B cell (primary cell): ENCODE results near the gene LRRC49. TPM values are rescaled to one million over a fixed set of nuclear protein-coding genes. Genes with fewer than 3 reads are reported as not detected.

Source experiments
- ATAC-seq: fragments of 200-7000 bp; cut with Tn5 transposase; one replicate; pipeline ENCODE4 v1.10.0; 2021; ENCODE audit warnings: low read depth, mild to moderate bottlenecking, moderate number of reproducible peaks, moderate library complexity
- CTCF ChIA-PET: fragments of 350-600 bp; sonication (Branson Sonifier 250); formaldehyde crosslinking; loops from one replicate; lab custom pipeline; 2021; ENCODE audit warnings: antibody characterized with exemption, inconsistent platforms; lab: Charles Lee
- POLR2A ChIA-PET: fragments of 350-600 bp; sonication (Branson Sonifier 250); formaldehyde crosslinking; loops from one replicate; lab custom pipeline; 2021; ENCODE audit warnings: antibody characterized with exemption; lab: Charles Lee
- DNase-seq: peaks from one replicate; pipeline ENCODE4 v3.0.0; 2013
- H2AFZ ChIP-seq: 2 replicates; pipeline ENCODE4 v1.6.1; 2012; ENCODE audit warnings: mild to moderate bottlenecking, low read depth, low read length; ENCODE audit not compliant: insufficient read depth, poor library complexity, severe bottlenecking
- H3K27ac ChIP-seq, 2 donors: 1 replicate in 1 of 2; 2 replicates in 1 of 2; pipeline ENCODE4 v1.5.1; 2012 to 2013; ENCODE audit warnings: low read length in 2 of 2, mild to moderate bottlenecking in 2 of 2, moderate library complexity in 1 of 2
- H3K27me3 ChIP-seq, 4 experiments: fragments of 200-600 bp in 1 of 4; sonication (generic) in 1 of 4; replicated peaks in 1 of 4; 1 replicate in 2 of 4; 2 replicates in 2 of 4; pipeline versions ENCODE4 v1.6.1 to v1.7.0; 2013 to 2016; ENCODE audit warnings: low read length in 3 of 4, mild to moderate bottlenecking in 2 of 4, mixed read lengths in 1 of 4, moderate library complexity in 1 of 4; ENCODE audit not compliant: insufficient read depth in 4 of 4, control insufficient read depth in 3 of 4; ENCODE audit errors: control extremely low read depth in 1 of 4
- H3K36me3 ChIP-seq, 2 experiments: replicated peaks in 1 of 2; 1 replicate in 1 of 2; 2 replicates in 1 of 2; pipeline versions ENCODE4 v1.6.1 to v1.7.1; 2013; ENCODE audit warnings: low read length in 1 of 2; ENCODE audit not compliant: insufficient read depth in 2 of 2, control insufficient read depth in 1 of 2; ENCODE audit errors: control extremely low read depth in 1 of 2, extremely low read depth in 1 of 2
- H3K4me1 ChIP-seq, 2 donors: fragments of 200-600 bp in 1 of 2; sonication (generic) in 1 of 2; 1 replicate in 1 of 2; 2 replicates in 1 of 2; pipeline versions ENCODE4 v1.5.1 to v1.6.1; 2013 to 2017; ENCODE audit warnings: low read length in 2 of 2; ENCODE audit not compliant: control insufficient read depth in 2 of 2, insufficient read depth in 2 of 2
- H3K4me2 ChIP-seq: replicated peaks from 2 replicates; pipeline ENCODE3; 2012; ENCODE audit warnings: mild to moderate bottlenecking, low read depth, low read length; ENCODE audit not compliant: poor library complexity, severe bottlenecking
- H3K4me3 ChIP-seq, 5 experiments: fragments of 200-600 bp in 1 of 5; sonication (generic) in 1 of 5; 1 replicate in 3 of 5; 2 replicates in 2 of 5; pipeline versions ENCODE4 v1.5.1 to v1.7.0; 2011 to 2016; ENCODE audit warnings: low read length in 4 of 5, mild to moderate bottlenecking in 4 of 5, low read depth in 2 of 5, control low read depth in 1 of 5, moderate library complexity in 1 of 5; ENCODE audit not compliant: insufficient read depth in 1 of 5; ENCODE audit errors: control extremely low read depth in 1 of 5, extremely low read depth in 1 of 5
- H3K79me2 ChIP-seq: fragments of 200-600 bp; sonication (generic); one replicate; pipeline ENCODE4 v1.6.0; 2016; ENCODE audit warnings: low read length; ENCODE audit not compliant: control insufficient read depth, insufficient read depth
- H3K9ac ChIP-seq: fragments of 200-600 bp; sonication (generic); 2 replicates; pipeline ENCODE4 v1.6.1; 2017; ENCODE audit warnings: mild to moderate bottlenecking, low read length, moderate library complexity
- H3K9me3 ChIP-seq, 3 donors: one replicate each; pipeline versions ENCODE4 v1.6.1 to v1.7.1; 2013; ENCODE audit warnings: low read length in 2 of 3; ENCODE audit not compliant: control insufficient read depth in 2 of 3, insufficient read depth in 1 of 3; ENCODE audit errors: control extremely low read depth in 1 of 3
- H4K20me1 ChIP-seq: 2 replicates; pipeline ENCODE4 v1.6.0; 2012; ENCODE audit warnings: mild to moderate bottlenecking, low read length; ENCODE audit not compliant: insufficient read depth, control insufficient read depth, poor library complexity, severe bottlenecking
- H3K27ac Mint-ChIP-seq: one replicate; pipeline ENCODE4 v1.8.0; 2021; ENCODE audit warnings: mixed read lengths
- H3K27me3 Mint-ChIP-seq: one replicate; pipeline ENCODE4 v1.8.0; 2021; ENCODE audit warnings: mixed read lengths
- H3K4me1 Mint-ChIP-seq: one replicate; pipeline ENCODE4 v1.8.0; 2021; ENCODE audit warnings: mixed read lengths
- H3K4me3 Mint-ChIP-seq: one replicate; pipeline ENCODE4 v1.8.0; 2021; ENCODE audit warnings: mixed read lengths
- H3K9me3 Mint-ChIP-seq: one replicate; pipeline ENCODE4 v1.8.0; 2022; ENCODE audit warnings: mixed read lengths; ENCODE audit not compliant: insufficient read depth
- CTCF ChIP-seq: fragments of 200-600 bp; IDR thresholded peaks from one replicate; pipeline ENCODE4 v1.8.0; 2022; ENCODE audit warnings: antibody characterized with exemption, mild to moderate bottlenecking
- EZH2 ChIP-seq: IDR thresholded peaks from 2 replicates; pipeline ENCODE4 v1.6.1; 2012; ENCODE audit warnings: borderline replicate concordance, low read depth, mild to moderate bottlenecking, moderate library complexity, low read length; ENCODE audit not compliant: insufficient read depth, poor library complexity, severe bottlenecking
- WGBS: methylation state at CpG from one replicate; pipeline ENCODE4 v1.1.5; 2013; ENCODE audit warnings: missing lambda C conversion rate; ENCODE audit not compliant: insufficient coverage; 5-methylcytosine and 5-hydroxymethylcytosine counted together
- intact Hi-C: fragments of 100-400 bp; cut with micrococcal nuclease; formaldehyde crosslinking; loops from one replicate; pipeline ENCODE4 v1.10.0; 2022
- polyA plus RNA-seq: library from polyadenylated mRNA; depleted of rRNA; stranded (reverse); fragments of >200 nt; gene quantifications from 2 replicates; pipeline ENCODE4 v1.2.3, GENCODE V29; 2012
- total RNA-seq, 2 donors: library from RNA; stranded (reverse); fragments of 120-200 nt in 1 of 2; gene quantifications; 1 replicate in 1 of 2; 2 replicates in 1 of 2; pipeline versions ENCODE4 v1.2.3 to v1.2.4, GENCODE V29; 2013 to 2022

The LRRC49 gene
- total and polyA plus RNA-seq, 2 donors (not counting 1 experiment from before 2014, with no cell fraction given): 0.22 to 1.4 TPM

GRCh38 chr15:71005895-71006294 lies 113.3 kb downstream of the LRRC49 start:
- DNase-seq: no peak
- H3K36me3 ChIP-seq: no peaks in the 10 kb centered on the region
- H3K4me3 ChIP-seq: no peak overlapping the region
- Mint-ChIP-seq H3K9me3 (no peaks in the 10 kb centered on the region), H3K27me3 (peaks cover 13% of the 10 kb centered on the region), H3K4me1 (no peaks in the 10 kb centered on the region), H3K4me3 (no peak overlapping the region), H3K27ac (no peak overlapping the region)
- POLR2A ChIA-PET: no interaction called here
- WGBS: no CpG with 5 or more reads among the region's 1 CpG
- H3K4me2 ChIP-seq: no peak overlapping the region
- H3K9me3 ChIP-seq: peaks cover 0 to 4% (median 0%) of the 10 kb centered on the region in 3 donors
- H3K79me2 ChIP-seq: no peaks in the 10 kb centered on the region
- CTCF ChIA-PET: no interaction called here
- H2AFZ ChIP-seq: no peak overlapping the region
- no peak overlapping the region for H3K27ac ChIP-seq
- H3K27me3 ChIP-seq: no peaks in the 10 kb centered on the region
- no peaks in the 10 kb centered on the region for H4K20me1 ChIP-seq
- intact Hi-C loops: no loop called here
- no peak for TF ChIP-seq EZH2
- no peak overlapping the region for H3K9ac ChIP-seq
- no peaks in the 10 kb centered on the region for H3K4me1 ChIP-seq
- ATAC-seq: no peak

- ATAC-seq (no peak), DNase-seq (no peak)
- Mint-ChIP-seq H3K27ac (no peak overlapping the region), H3K9me3 (no peaks in the 10 kb centered on the region), H3K4me1 (no peaks in the 10 kb centered on the region), H3K4me3 (no peak overlapping the region), H3K27me3 (peaks cover 10% of the 10 kb centered on the region)
- TF ChIP-seq CTCF (no peak), EZH2 (no peak)
- no peak overlapping the region for H3K9ac ChIP-seq
- peaks cover 0 to 4% (median 0%) of the 10 kb centered on the region in 3 donors for H3K9me3 ChIP-seq
- ChIA-PET POLR2A (no interaction called here), CTCF (no interaction called here)
- H2AFZ ChIP-seq: no peak overlapping the region
- no CpG with 5 or more reads among the region's 2 CpGs for WGBS
- no peak overlapping the region for H3K27ac ChIP-seq
- no peaks in the 10 kb centered on the region for H3K4me1 ChIP-seq
- H4K20me1 ChIP-seq: no peaks in the 10 kb centered on the region
- no peak overlapping the region for H3K4me3 ChIP-seq
- H3K79me2 ChIP-seq: no peaks in the 10 kb centered on the region
- peaks cover 0 to 5% (median 0%) of the 10 kb centered on the region in 4 experiments for H3K27me3 ChIP-seq
- H3K4me2 ChIP-seq: no peak overlapping the region
- intact Hi-C loops: no loop called here
- no peaks in the 10 kb centered on the region for H3K36me3 ChIP-seq
Measured at GRCh38 chr15:71008250-71008870, 115.7 kb downstream of the LRRC49 start.
